ENCODE data around the gene CERS4. TPM values are rescaled to one million over a fixed set of nuclear protein-coding genes. Genes with fewer than 3 reads are reported as not detected.
A peak's percentile ranks its signal among the peaks of the same experiment; 100 is the strongest.

The CERS4 gene, protein sequence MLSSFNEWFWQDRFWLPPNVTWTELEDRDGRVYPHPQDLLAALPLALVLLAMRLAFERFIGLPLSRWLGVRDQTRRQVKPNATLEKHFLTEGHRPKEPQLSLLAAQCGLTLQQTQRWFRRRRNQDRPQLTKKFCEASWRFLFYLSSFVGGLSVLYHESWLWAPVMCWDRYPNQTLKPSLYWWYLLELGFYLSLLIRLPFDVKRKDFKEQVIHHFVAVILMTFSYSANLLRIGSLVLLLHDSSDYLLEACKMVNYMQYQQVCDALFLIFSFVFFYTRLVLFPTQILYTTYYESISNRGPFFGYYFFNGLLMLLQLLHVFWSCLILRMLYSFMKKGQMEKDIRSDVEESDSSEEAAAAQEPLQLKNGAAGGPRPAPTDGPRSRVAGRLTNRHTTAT
- total RNA-seq = 17.7 TPM

DNA sequence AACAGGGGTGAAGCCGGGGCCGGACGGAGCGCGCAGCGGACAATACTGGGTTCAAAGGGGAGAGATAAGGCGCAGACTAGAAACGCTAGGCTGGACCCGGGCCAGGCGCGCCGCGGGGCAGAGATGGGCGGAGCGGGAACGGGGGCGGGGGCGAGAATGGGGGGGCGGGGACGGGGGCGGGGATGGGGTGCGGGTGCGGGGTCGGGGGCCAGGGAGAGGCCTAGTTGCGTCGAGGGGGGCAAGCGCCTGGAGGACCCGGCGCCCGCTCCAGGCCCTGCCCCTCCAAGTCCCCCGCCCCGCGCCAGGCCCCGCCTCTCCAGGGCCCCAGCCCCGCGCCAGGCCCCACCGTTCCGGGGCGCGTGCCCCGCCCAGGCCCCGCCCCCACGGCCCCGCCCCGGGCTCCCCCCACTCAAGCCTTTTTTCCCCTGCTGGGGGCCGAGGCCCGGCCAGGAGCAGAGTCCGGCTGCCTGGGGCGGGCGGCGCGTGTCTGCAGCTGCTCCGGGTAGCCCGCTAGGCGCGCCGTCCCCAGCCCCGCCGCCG, at the start of gene CERS4:
CERS4 (plus strand) TSS at position 449 of the 540 bp plus-strand sequence. CDS start 41,707 bp downstream, outside the sequence.
- H3K27me3 ChIP-seq (ENCODE audit: control insufficient read depth in 3 of 3, insufficient read depth in 3 of 3, low read length in 3 of 3) = peaks cover 4 to 6% (median 6%) of the 10 kb centered on the region in 3 donors
- peak within 1 kb of the TSS; percentile 49 to 72 (median 70) for H3K4me3 ChIP-seq (ENCODE audit: low read length in 3 of 3)
- no peaks in the 10 kb centered on the region for H3K36me3 ChIP-seq (ENCODE audit: control insufficient read depth in 3 of 3, insufficient read depth in 3 of 3, low read length in 3 of 3)
- peak within 1 kb of the TSS; percentile 69 to 81 (median 73) for H3K9ac ChIP-seq (ENCODE audit: low read depth in 1 of 3, low read length in 3 of 3)
- peak within 1 kb of the TSS; percentile 47 for H3K27ac ChIP-seq (ENCODE audit: low read depth, low read length)
- peaks cover 4 to 13% (median 5%) of the 10 kb centered on the region in 3 donors for H3K4me1 ChIP-seq (ENCODE audit: control insufficient read depth in 3 of 3, insufficient read depth in 3 of 3, low read length in 3 of 3)
- H3K9me3 ChIP-seq (ENCODE audit: control insufficient read depth in 3 of 3, low read length in 3 of 3) = no peaks in the 10 kb centered on the region

DNA sequence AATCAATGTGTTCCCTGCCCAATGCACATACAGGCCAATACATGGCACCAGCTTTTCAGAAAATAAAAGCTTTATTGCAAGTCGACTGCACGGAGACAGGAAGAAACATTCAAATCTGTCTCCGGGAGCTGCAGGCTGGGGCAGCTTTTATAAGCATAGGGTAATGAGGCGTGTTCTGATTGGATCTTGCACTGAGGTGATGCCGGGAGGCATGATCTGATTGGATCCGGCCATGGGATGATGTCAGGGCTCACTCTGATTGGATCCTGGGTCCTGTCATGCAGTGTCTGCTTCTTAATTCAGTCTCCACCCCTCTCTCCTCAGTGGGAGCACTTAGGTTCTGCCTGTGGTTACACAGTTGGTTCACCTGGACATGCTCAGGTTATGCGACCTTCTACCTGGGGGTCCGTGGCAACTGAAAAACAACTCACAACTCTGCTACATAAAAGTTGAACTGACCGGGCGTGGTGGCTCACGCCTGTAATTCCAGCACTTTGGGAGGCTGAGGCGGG, 48.0 kb upstream of the CERS4 start:
- Histone ChIP-seq H3K4me1 (ENCODE audit: control insufficient read depth in 3 of 3, insufficient read depth in 3 of 3, low read length in 3 of 3) (no peaks in the 10 kb centered on the region), H3K4me3 (ENCODE audit: low read length in 3 of 3) (no peak overlapping the region), H3K36me3 (ENCODE audit: control insufficient read depth in 3 of 3, insufficient read depth in 3 of 3, low read length in 3 of 3) (no peaks in the 10 kb centered on the region), H3K27me3 (ENCODE audit: control insufficient read depth in 3 of 3, insufficient read depth in 3 of 3, low read length in 3 of 3) (no peaks in the 10 kb centered on the region), H3K9me3 (ENCODE audit: control insufficient read depth in 3 of 3, low read length in 3 of 3) (no peaks in the 10 kb centered on the region), H3K27ac (ENCODE audit: low read depth, low read length) (no peak overlapping the region), H3K9ac (ENCODE audit: low read depth in 1 of 3, low read length in 3 of 3) (no peak overlapping the region)

DNA sequence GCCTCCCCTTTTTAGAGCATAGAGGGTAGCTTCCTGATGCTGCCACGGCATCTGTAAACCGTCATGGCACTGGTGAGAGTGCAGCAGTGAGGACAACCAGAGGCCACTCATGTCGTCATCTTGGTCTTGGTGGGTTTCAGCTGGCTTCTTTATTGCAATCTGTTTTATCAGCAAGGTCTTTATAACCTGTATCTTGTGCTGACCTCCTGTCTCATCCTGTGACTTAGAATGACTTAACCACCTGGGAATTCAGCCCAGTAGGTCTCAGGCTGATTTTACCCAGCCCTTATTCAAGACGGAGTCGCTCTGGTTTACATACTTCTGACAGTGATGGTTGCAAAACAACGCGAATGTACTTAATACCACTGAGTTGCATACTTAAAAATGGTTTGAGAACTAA, 45.4 kb upstream of the CERS4 start:
- Histone ChIP-seq H3K9me3 (ENCODE audit: control insufficient read depth in 3 of 3, low read length in 3 of 3) (no peaks in the 10 kb centered on the region), H3K36me3 (ENCODE audit: control insufficient read depth in 3 of 3, insufficient read depth in 3 of 3, low read length in 3 of 3) (no peaks in the 10 kb centered on the region), H3K27me3 (ENCODE audit: control insufficient read depth in 3 of 3, insufficient read depth in 3 of 3, low read length in 3 of 3) (no peaks in the 10 kb centered on the region), H3K27ac (ENCODE audit: low read depth, low read length) (no peak overlapping the region), H3K4me1 (ENCODE audit: control insufficient read depth in 3 of 3, insufficient read depth in 3 of 3, low read length in 3 of 3) (no peaks in the 10 kb centered on the region), H3K9ac (ENCODE audit: low read depth in 1 of 3, low read length in 3 of 3) (no peak overlapping the region), H3K4me3 (ENCODE audit: low read length in 3 of 3) (no peak overlapping the region)

DNA sequence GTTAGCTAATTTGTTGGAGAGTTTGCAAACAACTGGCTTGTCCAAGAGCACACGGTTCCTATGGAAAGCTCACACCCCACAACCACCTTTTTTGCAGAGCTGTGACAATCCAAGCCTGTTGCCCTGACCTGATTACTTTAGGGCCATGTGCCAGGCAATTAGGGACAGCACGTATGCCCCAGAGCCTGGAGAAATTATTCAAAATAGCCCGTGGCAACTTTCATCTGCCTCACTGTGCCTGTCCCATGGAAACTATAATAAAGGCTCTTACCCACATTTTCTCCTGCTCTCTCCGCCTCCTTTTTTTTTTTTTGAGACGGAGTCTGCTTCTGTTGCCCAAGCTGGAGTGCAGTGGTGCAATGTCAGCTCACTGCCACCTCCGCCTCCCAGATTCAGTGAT, 41.2 kb upstream of the CERS4 start:
- no peaks in the 10 kb centered on the region for H3K9me3 ChIP-seq (ENCODE audit: control insufficient read depth in 3 of 3, low read length in 3 of 3)
- no peak overlapping the region for H3K27ac ChIP-seq (ENCODE audit: low read depth, low read length)
- no peak overlapping the region for H3K9ac ChIP-seq (ENCODE audit: low read depth in 1 of 3, low read length in 3 of 3)

DNA sequence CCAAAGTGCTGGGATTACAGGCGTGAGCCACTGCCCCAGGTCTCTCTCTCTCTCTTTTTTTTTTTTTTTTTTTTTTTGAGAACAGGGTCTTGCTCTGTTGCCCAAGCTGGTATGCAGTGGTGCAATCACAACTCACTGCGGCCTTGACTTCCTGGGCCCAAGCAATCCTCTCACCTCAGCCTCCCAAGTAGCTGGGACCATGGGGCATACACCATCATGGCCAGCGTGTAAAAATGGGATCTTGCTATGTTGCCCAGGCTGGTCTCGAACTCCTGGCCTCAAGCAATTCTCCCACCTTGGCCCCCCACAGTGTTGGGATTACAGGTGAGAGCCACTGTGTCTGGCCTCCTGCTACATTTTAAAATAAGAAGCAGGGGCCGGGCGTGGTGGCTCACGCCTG, 40.6 kb upstream of the CERS4 start:
- no peak overlapping the region for H3K4me3 ChIP-seq (ENCODE audit: low read length in 3 of 3)
- H3K36me3 ChIP-seq (ENCODE audit: control insufficient read depth in 3 of 3, insufficient read depth in 3 of 3, low read length in 3 of 3) = no peaks in the 10 kb centered on the region
- no peak overlapping the region for H3K9ac ChIP-seq (ENCODE audit: low read depth in 1 of 3, low read length in 3 of 3)
- H3K27ac ChIP-seq (ENCODE audit: low read depth, low read length) = no peak overlapping the region
- no peaks in the 10 kb centered on the region for H3K27me3 ChIP-seq (ENCODE audit: control insufficient read depth in 3 of 3, insufficient read depth in 3 of 3, low read length in 3 of 3)
- no peaks in the 10 kb centered on the region for H3K9me3 ChIP-seq (ENCODE audit: control insufficient read depth in 3 of 3, low read length in 3 of 3)
- H3K4me1 ChIP-seq (ENCODE audit: control insufficient read depth in 3 of 3, insufficient read depth in 3 of 3, low read length in 3 of 3) = no peaks in the 10 kb centered on the region

More for the DNA sequence above, 41.2 kb upstream of the CERS4 start:
- Histone ChIP-seq H3K36me3 (ENCODE audit: control insufficient read depth in 3 of 3, insufficient read depth in 3 of 3, low read length in 3 of 3) (no peaks in the 10 kb centered on the region), H3K27me3 (ENCODE audit: control insufficient read depth in 3 of 3, insufficient read depth in 3 of 3, low read length in 3 of 3) (no peaks in the 10 kb centered on the region), H3K4me3 (ENCODE audit: low read length in 3 of 3) (no peak overlapping the region), H3K4me1 (ENCODE audit: control insufficient read depth in 3 of 3, insufficient read depth in 3 of 3, low read length in 3 of 3) (no peaks in the 10 kb centered on the region)

DNA sequence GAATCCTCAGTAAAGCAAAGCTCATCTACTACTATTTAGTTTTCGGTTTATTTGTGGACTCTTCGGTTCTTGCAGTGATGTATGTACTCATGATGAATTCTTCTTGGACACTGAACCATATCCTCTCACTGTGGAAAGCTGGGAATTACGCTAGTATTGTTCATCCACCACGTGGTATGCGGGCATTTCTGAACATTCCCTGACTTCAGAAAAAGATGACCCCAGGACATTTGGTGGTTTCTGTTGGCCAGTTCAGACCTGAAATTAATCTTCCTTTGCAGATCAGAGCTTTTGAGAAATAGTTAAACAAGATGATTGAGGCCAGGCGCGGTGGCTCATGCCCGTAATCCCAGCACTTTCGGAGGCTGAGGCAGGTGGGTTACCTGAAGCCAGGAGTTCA, 34.5 kb upstream of the CERS4 start:
- Histone ChIP-seq H3K9ac (ENCODE audit: low read depth in 1 of 3, low read length in 3 of 3) (no peak overlapping the region), H3K4me3 (ENCODE audit: low read length in 3 of 3) (no peak overlapping the region), H3K4me1 (ENCODE audit: control insufficient read depth in 3 of 3, insufficient read depth in 3 of 3, low read length in 3 of 3) (no peaks in the 10 kb centered on the region), H3K9me3 (ENCODE audit: control insufficient read depth in 3 of 3, low read length in 3 of 3) (no peaks in the 10 kb centered on the region), H3K27me3 (ENCODE audit: control insufficient read depth in 3 of 3, insufficient read depth in 3 of 3, low read length in 3 of 3) (no peaks in the 10 kb centered on the region), H3K36me3 (ENCODE audit: control insufficient read depth in 3 of 3, insufficient read depth in 3 of 3, low read length in 3 of 3) (no peaks in the 10 kb centered on the region), H3K27ac (ENCODE audit: low read depth, low read length) (no peak overlapping the region)

DNA sequence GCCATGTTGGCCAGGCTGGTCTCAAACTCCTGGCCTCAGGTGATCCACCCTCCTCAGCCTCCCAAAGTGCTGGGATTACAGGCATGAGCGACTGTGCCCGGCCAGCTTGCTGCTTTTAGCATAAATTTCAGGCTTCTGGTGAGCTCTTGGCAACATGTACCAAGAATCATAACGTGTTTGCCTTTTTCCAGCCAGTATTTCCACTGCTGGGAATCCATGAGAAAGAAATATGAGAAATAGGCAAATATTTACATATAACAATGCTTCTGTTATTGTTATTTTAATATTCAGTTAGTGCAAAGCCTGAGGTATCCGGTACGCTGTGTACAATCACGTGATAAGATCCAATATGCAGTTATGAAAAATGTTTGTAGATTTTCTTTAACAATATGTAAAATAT, 29.2 kb upstream of the CERS4 start:
- no peaks in the 10 kb centered on the region for H3K9me3 ChIP-seq (ENCODE audit: control insufficient read depth in 3 of 3, low read length in 3 of 3)
- H3K27ac ChIP-seq (ENCODE audit: low read depth, low read length) = no peak overlapping the region
- H3K4me3 ChIP-seq (ENCODE audit: low read length in 3 of 3) = no peak overlapping the region
- no peak overlapping the region for H3K9ac ChIP-seq (ENCODE audit: low read depth in 1 of 3, low read length in 3 of 3)
- H3K27me3 ChIP-seq (ENCODE audit: control insufficient read depth in 3 of 3, insufficient read depth in 3 of 3, low read length in 3 of 3) = no peaks in the 10 kb centered on the region
- no peaks in the 10 kb centered on the region for H3K4me1 ChIP-seq (ENCODE audit: control insufficient read depth in 3 of 3, insufficient read depth in 3 of 3, low read length in 3 of 3)
- no peaks in the 10 kb centered on the region for H3K36me3 ChIP-seq (ENCODE audit: control insufficient read depth in 3 of 3, insufficient read depth in 3 of 3, low read length in 3 of 3)

DNA sequence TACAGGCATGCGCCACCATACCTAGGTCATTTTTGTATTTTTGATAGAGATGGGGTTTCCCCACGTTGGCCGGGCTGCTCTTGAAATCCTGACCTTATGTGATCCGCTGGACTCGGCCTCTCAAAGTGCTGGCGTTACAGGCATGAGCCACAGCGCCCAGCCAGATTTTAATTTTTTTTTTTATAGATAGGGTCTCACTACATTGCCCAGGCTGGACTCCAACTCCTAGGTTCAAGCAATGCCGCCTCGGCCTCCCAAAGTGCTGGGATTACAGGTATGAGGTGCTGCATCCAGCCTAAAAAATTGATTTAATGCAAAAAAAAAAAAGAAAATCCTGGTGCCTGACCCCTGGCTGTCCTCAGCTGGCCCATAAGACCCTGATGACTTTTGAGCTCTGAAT, 24.9 kb upstream of the CERS4 start:
- H3K36me3 ChIP-seq (ENCODE audit: control insufficient read depth in 3 of 3, insufficient read depth in 3 of 3, low read length in 3 of 3) = no peaks in the 10 kb centered on the region
- no peaks in the 10 kb centered on the region for H3K4me1 ChIP-seq (ENCODE audit: control insufficient read depth in 3 of 3, insufficient read depth in 3 of 3, low read length in 3 of 3)
- no peak overlapping the region for H3K27ac ChIP-seq (ENCODE audit: low read depth, low read length)
- H3K27me3 ChIP-seq (ENCODE audit: control insufficient read depth in 3 of 3, insufficient read depth in 3 of 3, low read length in 3 of 3) = no peaks in the 10 kb centered on the region
- no peak overlapping the region for H3K9ac ChIP-seq (ENCODE audit: low read depth in 1 of 3, low read length in 3 of 3)
- no peak overlapping the region for H3K4me3 ChIP-seq (ENCODE audit: low read length in 3 of 3)
- no peaks in the 10 kb centered on the region for H3K9me3 ChIP-seq (ENCODE audit: control insufficient read depth in 3 of 3, low read length in 3 of 3)

DNA sequence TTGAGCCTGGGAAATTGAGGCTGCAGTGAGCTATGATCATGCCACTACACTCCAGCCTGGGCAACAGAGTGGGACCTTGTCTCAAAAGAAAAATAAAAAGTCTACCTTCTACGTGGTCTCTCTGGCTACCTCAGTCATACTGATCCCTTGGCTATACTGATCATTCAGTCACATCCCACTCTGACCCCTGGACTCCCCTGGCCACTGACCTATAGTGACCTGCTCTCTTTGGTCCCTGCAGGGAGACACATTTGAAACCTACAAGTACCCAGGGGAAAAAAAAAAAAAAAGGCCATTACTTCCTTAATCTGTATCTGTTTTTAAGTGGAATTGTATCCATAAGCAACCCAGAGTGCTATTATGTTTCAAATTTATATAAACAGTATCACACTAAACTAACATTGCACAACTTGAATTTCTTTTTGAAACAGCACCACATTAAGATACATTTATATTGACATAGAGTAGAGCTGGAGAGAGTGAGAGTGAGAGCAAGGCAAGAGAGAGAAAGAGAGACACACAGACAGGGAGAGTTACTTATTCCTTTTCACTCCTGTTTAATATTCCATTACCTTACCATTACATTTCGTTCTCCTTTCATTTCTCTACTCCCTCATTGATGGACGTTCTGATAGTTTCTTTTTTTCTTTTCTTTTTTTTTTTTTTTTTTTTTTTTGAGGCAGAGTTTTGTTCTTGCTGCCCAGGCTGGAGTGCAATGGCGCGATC, 23.7 kb upstream of the CERS4 start:
- Histone ChIP-seq H3K36me3 (ENCODE audit: control insufficient read depth in 3 of 3, insufficient read depth in 3 of 3, low read length in 3 of 3) (no peaks in the 10 kb centered on the region), H3K27ac (ENCODE audit: low read depth, low read length) (no peak overlapping the region), H3K4me1 (ENCODE audit: control insufficient read depth in 3 of 3, insufficient read depth in 3 of 3, low read length in 3 of 3) (no peaks in the 10 kb centered on the region), H3K27me3 (ENCODE audit: control insufficient read depth in 3 of 3, insufficient read depth in 3 of 3, low read length in 3 of 3) (no peaks in the 10 kb centered on the region), H3K9me3 (ENCODE audit: control insufficient read depth in 3 of 3, low read length in 3 of 3) (no peaks in the 10 kb centered on the region), H3K9ac (ENCODE audit: low read depth in 1 of 3, low read length in 3 of 3) (no peak overlapping the region), H3K4me3 (ENCODE audit: low read length in 3 of 3) (no peak overlapping the region)

All from skeletal muscle tissue (tissue), 4 donors.